ENCODE results near the gene COX4I1.

The COX4I1 gene

DNA sequence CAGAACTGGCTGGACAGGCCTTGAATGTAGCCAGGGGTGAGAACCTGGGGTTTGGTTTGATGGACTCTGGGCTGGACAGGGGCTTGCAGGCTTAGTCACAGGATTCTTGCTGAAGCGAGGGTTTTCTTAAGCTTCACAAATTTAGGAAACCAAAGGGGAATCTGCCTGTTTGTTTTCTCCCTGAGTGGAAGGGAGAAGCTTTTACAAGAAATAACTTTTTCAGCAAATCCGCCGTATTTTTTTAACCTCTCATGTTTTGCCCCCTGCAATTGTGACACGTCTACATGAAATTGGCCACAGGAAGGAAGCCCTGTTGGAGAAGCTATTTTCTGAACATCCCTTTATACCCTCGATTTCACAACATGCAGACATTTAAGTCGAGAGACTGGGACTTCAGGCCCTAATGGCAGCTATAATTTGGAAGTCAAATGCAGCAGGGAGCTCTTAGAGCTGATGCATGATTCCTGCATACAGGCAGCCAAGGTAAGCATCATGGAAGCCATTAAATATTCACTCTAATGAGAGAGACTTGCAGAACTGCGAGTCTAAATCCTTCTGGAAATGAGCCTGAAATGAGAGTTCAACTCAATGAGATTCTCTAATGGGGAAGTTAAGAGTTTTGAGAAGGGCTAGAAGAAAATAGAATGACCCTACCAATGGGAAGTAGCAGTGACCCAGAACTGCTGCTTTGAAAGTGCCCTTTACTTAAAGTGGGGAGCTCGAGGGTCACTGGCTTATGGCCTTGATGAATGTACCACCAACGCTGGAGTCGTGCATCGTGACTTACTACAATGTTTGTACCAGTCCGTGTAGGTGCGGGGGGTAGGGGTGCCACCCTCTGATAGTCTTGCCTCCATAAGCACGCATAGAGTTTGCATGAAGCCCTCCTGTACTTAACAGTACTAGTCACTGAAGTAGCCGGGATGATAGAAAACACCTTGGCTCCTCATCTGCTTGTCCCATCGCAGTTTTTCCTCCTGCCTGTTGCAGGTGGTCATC is 54.4 kb downstream of the COX4I1 start:
- Histone ChIP-seq H3F3A (ENCODE audit: low read depth) (no peaks in the 10 kb centered on the region), H3K4me3 (ENCODE audit: low read length, poor library complexity, severe bottlenecking) (no peak overlapping the region), H3K27me3 (ENCODE audit: insufficient read depth, low read length, poor library complexity, severe bottlenecking) (no peaks in the 10 kb centered on the region), H3K4me2 (ENCODE audit: low read depth, low read length, poor library complexity, severe bottlenecking) (no peak overlapping the region), H3K9me3 (ENCODE audit: insufficient read depth, low read depth, low read length) (no peaks in the 10 kb centered on the region), H3K36me3 (ENCODE audit: insufficient read depth, low read length) (no peaks in the 10 kb centered on the region), H3K4me1 (ENCODE audit: insufficient read depth, low read length, poor library complexity, severe bottlenecking) (no peaks in the 10 kb centered on the region), H2AFZ (ENCODE audit: low read length) (no peak overlapping the region), H3K9ac (ENCODE audit: low read depth, low read length, poor library complexity, severe bottlenecking) (no peak overlapping the region), H4K20me1 (ENCODE audit: insufficient read depth, low read length, poor library complexity, severe bottlenecking) (no peaks in the 10 kb centered on the region), H3K79me2 (ENCODE audit: insufficient read depth, low read length) (no peaks in the 10 kb centered on the region), H3K9me2 (replicated peaks; ENCODE audit: low read depth, low read length) (no peaks in the 10 kb centered on the region)
- TF ChIP-seq, protein P1, sequence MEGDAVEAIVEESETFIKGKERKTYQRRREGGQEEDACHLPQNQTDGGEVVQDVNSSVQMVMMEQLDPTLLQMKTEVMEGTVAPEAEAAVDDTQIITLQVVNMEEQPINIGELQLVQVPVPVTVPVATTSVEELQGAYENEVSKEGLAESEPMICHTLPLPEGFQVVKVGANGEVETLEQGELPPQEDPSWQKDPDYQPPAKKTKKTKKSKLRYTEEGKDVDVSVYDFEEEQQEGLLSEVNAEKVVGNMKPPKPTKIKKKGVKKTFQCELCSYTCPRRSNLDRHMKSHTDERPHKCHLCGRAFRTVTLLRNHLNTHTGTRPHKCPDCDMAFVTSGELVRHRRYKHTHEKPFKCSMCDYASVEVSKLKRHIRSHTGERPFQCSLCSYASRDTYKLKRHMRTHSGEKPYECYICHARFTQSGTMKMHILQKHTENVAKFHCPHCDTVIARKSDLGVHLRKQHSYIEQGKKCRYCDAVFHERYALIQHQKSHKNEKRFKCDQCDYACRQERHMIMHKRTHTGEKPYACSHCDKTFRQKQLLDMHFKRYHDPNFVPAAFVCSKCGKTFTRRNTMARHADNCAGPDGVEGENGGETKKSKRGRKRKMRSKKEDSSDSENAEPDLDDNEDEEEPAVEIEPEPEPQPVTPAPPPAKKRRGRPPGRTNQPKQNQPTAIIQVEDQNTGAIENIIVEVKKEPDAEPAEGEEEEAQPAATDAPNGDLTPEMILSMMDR (conservative IDR thresholded peaks at IDR 0.05; ENCODE audit: low read length): no peak
- no peak for TF ChIP-seq EZH2phosphoT487 (IDR thresholded peaks at IDR 0.05; ENCODE audit: borderline replicate concordance)

DNA sequence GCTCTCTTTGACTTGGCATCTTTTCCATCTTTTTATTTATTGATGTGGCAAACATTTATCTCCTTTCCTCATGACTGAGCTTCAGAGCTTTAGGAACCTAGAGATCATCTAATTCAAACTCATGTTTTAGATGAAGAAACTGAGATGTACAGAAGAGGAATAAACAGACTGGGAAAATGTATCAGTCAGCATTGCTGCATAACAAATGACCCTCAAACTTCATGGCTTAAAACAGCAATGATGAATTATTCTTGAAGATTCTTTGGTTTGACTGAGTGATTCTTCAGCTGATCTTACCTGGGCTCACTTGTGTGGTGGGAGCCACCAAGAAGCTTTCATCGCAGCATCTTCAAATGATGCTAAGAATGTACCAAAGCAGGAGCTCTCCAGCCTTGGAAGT is 55.4 kb downstream of the COX4I1 start:
- Histone ChIP-seq H3F3A (ENCODE audit: low read depth) (no peaks in the 10 kb centered on the region), H3K79me2 (ENCODE audit: insufficient read depth, low read length) (no peaks in the 10 kb centered on the region), H2AFZ (ENCODE audit: low read length) (no peak overlapping the region), H3K36me3 (ENCODE audit: insufficient read depth, low read length) (no peaks in the 10 kb centered on the region), H3K27me3 (ENCODE audit: insufficient read depth, low read length, poor library complexity, severe bottlenecking) (no peaks in the 10 kb centered on the region), H3K9me3 (ENCODE audit: insufficient read depth, low read depth, low read length) (no peaks in the 10 kb centered on the region), H3K4me2 (ENCODE audit: low read depth, low read length, poor library complexity, severe bottlenecking) (no peak overlapping the region), H4K20me1 (ENCODE audit: insufficient read depth, low read length, poor library complexity, severe bottlenecking) (no peaks in the 10 kb centered on the region), H3K4me1 (ENCODE audit: insufficient read depth, low read length, poor library complexity, severe bottlenecking) (no peaks in the 10 kb centered on the region), H3K4me3 (ENCODE audit: low read length, poor library complexity, severe bottlenecking) (no peak overlapping the region), H3K9ac (ENCODE audit: low read depth, low read length, poor library complexity, severe bottlenecking) (no peak overlapping the region), H3K9me2 (replicated peaks; ENCODE audit: low read depth, low read length) (no peaks in the 10 kb centered on the region)
- TF ChIP-seq, protein P1 (conservative IDR thresholded peaks at IDR 0.05; ENCODE audit: low read length): no peak
- no peak for TF ChIP-seq EZH2phosphoT487 (IDR thresholded peaks at IDR 0.05; ENCODE audit: borderline replicate concordance)

DNA sequence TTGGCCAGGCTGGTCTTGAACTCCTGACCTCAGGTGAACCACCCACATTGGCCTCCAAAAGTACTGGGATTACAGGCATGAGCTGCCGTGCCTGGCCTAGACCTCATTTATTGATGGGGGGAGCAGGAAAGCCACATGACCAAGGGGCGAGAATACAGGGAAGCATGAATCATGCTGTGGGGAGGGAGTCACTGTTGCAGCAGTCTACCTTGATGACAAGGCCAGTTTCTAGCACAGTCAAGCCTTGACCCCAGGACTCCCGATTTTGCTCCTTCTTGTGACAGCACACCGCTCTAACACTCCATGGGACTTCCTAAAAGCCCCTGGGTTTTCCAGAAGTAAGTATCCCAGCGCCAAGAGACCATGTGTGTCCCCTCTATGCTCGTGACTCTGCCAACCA is 56.6 kb downstream of the COX4I1 start:
- Histone ChIP-seq H3F3A (ENCODE audit: low read depth) (no peaks in the 10 kb centered on the region), H3K4me1 (ENCODE audit: insufficient read depth, low read length, poor library complexity, severe bottlenecking) (no peaks in the 10 kb centered on the region), H4K20me1 (ENCODE audit: insufficient read depth, low read length, poor library complexity, severe bottlenecking) (no peaks in the 10 kb centered on the region), H3K4me2 (ENCODE audit: low read depth, low read length, poor library complexity, severe bottlenecking) (no peak overlapping the region), H3K9ac (ENCODE audit: low read depth, low read length, poor library complexity, severe bottlenecking) (no peak overlapping the region), H3K4me3 (ENCODE audit: low read length, poor library complexity, severe bottlenecking) (no peak overlapping the region), H3K36me3 (ENCODE audit: insufficient read depth, low read length) (no peaks in the 10 kb centered on the region), H3K9me3 (ENCODE audit: insufficient read depth, low read depth, low read length) (no peaks in the 10 kb centered on the region), H3K27me3 (ENCODE audit: insufficient read depth, low read length, poor library complexity, severe bottlenecking) (no peaks in the 10 kb centered on the region), H3K9me2 (replicated peaks; ENCODE audit: low read depth, low read length) (no peaks in the 10 kb centered on the region), H3K79me2 (ENCODE audit: insufficient read depth, low read length) (no peaks in the 10 kb centered on the region), H2AFZ (ENCODE audit: low read length) (no peak overlapping the region)
- TF ChIP-seq, protein P1 (conservative IDR thresholded peaks at IDR 0.05; ENCODE audit: low read length): no peak
- TF ChIP-seq EZH2phosphoT487 (IDR thresholded peaks at IDR 0.05; ENCODE audit: borderline replicate concordance): no peak

Measured in Loucy (cell line).